ENCODE data around the gene VAT1. TPM values are rescaled to one million over a fixed set of nuclear protein-coding genes. Genes with fewer than 3 reads are reported as not detected.

Gene VAT1
- 290 to 589 TPM (median 567 TPM) in 3 replicates for total RNA-seq
- long read RNA-seq, transcript VAT1-202 (6 exons, 1,069 nt), result minor isoform, 6 of 1,186 reads
- long read RNA-seq, transcript VAT1-201 (6 exons, 2,734 nt), result major isoform, 973 of 1,186 reads
- long read RNA-seq, partial matches to known transcripts, result 21 of 1,186 reads
- long read RNA-seq, other reads (novel, unspliced or antisense), result 182 of 1,186 reads

DNA sequence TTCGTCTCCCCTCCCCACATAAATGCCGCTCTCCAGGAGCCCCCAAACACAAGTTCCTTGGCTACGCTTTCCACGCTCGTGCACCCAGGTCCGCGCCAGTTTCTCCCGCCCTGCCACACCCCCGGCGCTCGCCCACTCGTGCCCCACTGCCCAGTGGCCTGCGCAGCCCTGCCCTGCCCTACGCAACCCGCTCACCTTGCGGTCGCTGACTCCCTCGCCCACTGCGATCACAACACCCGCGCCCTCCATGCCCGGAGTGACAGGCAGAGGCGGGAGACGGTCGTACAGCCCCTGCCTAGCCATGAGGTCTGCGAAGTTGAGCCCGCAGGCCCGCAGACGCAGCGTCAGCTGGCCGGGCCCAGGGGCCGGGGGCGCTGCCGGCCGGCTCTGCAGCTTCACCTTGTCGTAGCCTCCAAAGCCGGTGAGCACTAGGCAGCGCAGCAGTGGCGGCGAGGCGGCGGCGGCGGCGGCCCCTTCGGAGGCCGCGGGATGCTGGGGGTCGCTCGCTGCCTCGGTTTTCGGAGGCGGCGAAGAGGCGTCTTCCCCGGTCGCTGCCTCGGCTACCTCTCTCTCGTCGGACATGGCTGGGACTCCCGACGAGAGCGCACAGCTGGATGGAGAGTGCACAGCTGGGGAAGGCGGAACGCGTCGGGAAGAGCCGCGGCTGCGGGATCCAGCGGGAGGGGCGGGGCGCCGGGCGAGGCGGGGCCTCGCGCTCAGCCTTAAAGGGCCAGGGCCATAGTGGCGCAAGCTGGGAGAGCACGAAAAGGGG lies at the start of gene VAT1:
Gene VAT1, minus strand, starts transcription at position 645 of the 772 bp plus-strand sequence. Its CDS starts 63 bp downstream, at position 582.
- peaks cover 12% of the 10 kb centered on the region for H3K36me3 Mint-ChIP-seq (ENCODE audit: low read depth)
- no peaks in the 10 kb centered on the region for H3K27me3 Mint-ChIP-seq (ENCODE audit: low read depth)
- TF ChIP-seq, protein P1, sequence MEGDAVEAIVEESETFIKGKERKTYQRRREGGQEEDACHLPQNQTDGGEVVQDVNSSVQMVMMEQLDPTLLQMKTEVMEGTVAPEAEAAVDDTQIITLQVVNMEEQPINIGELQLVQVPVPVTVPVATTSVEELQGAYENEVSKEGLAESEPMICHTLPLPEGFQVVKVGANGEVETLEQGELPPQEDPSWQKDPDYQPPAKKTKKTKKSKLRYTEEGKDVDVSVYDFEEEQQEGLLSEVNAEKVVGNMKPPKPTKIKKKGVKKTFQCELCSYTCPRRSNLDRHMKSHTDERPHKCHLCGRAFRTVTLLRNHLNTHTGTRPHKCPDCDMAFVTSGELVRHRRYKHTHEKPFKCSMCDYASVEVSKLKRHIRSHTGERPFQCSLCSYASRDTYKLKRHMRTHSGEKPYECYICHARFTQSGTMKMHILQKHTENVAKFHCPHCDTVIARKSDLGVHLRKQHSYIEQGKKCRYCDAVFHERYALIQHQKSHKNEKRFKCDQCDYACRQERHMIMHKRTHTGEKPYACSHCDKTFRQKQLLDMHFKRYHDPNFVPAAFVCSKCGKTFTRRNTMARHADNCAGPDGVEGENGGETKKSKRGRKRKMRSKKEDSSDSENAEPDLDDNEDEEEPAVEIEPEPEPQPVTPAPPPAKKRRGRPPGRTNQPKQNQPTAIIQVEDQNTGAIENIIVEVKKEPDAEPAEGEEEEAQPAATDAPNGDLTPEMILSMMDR (IDR thresholded peaks at IDR 0.05), result peak; percentile 25
- no peaks in the 10 kb centered on the region for H3K9me3 Mint-ChIP-seq (ENCODE audit: low read depth)
- H3K4me3 Mint-ChIP-seq (ENCODE audit: unreplicated experiment), result peak within 1 kb of the TSS; percentile 93
- H3K27ac Mint-ChIP-seq (ENCODE audit: unreplicated experiment), result peak within 1 kb of the TSS; percentile 98
- peaks cover 36% of the 10 kb centered on the region for H3K4me1 Mint-ChIP-seq (ENCODE audit: low read depth)
- DNase-seq (ENCODE audit: low spot score), result no peak

DNA sequence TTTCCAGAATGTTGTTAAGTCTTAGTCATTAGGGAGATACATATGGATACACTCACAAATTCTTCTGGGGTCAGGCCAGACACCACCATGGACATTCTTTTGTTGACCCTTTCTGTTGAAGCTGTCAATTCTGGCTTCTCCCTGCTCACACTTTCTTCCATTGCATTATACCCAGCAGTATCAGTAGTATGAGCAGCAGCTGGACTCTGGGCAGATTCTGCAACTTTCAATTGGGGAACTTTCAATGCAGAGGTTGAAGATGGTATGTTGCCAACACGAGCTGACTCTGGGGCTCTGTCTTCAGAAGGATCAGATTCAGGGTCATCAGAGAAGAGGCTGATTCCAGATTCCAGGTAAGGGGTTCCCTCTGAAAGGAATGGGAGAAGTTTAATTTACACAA lies 48.7 kb upstream of the VAT1 start:
- Mint-ChIP-seq H3K27me3 (ENCODE audit: low read depth) (no peaks in the 10 kb centered on the region), H3K36me3 (ENCODE audit: low read depth) (no peaks in the 10 kb centered on the region), H3K4me1 (ENCODE audit: low read depth) (no peaks in the 10 kb centered on the region), H3K9me3 (ENCODE audit: low read depth) (no peaks in the 10 kb centered on the region), H3K27ac (ENCODE audit: unreplicated experiment) (no peak overlapping the region), H3K4me3 (ENCODE audit: unreplicated experiment) (no peak overlapping the region)
- TF ChIP-seq, protein P1 (IDR thresholded peaks at IDR 0.05), result no peak
- no peak for DNase-seq (ENCODE audit: low spot score)

- TF ChIP-seq, protein P1 (IDR thresholded peaks at IDR 0.05), result no peak
- no peaks in the 10 kb centered on the region for H3K4me1 Mint-ChIP-seq (ENCODE audit: low read depth)
- H3K9me3 Mint-ChIP-seq (ENCODE audit: low read depth), result no peaks in the 10 kb centered on the region
- H3K27ac Mint-ChIP-seq (ENCODE audit: unreplicated experiment), result no peak overlapping the region
- DNase-seq (ENCODE audit: low spot score), result no peak
- no peak overlapping the region for H3K4me3 Mint-ChIP-seq (ENCODE audit: unreplicated experiment)
- H3K27me3 Mint-ChIP-seq (ENCODE audit: low read depth), result no peaks in the 10 kb centered on the region
- no peaks in the 10 kb centered on the region for H3K36me3 Mint-ChIP-seq (ENCODE audit: low read depth)
Measured at GRCh38 chr17:43070257-43070656, 48.1 kb upstream of the VAT1 start.

DNA sequence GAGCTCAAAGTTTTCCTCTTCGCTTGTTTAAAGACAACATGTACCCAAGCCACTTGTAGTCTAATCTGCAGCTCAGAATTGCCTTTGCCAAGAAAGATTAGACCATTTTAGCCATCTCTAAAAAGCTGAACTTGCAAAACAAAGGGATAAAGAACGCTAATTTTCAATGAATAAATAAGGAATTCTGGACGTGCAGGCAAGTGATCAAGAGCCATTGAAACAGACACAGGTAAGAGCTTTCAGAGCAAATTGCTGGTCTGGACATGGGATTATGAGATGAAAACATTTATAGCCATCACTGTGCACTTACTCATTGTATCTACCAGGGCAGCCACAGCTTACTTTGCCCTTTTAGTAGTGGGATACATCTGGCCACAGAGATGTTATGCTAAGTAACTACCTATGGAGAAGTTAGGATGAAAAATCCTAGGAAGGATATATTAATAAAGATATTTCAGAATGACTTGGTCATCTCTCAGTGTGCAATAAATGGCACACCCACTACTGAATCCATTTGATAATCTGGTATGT lies 47.2 kb upstream of the VAT1 start:
- TF ChIP-seq, protein P1 (IDR thresholded peaks at IDR 0.05), result no peak
- Mint-ChIP-seq H3K27ac (ENCODE audit: unreplicated experiment) (no peak overlapping the region), H3K4me3 (ENCODE audit: unreplicated experiment) (no peak overlapping the region), H3K4me1 (ENCODE audit: low read depth) (no peaks in the 10 kb centered on the region), H3K36me3 (ENCODE audit: low read depth) (no peaks in the 10 kb centered on the region), H3K27me3 (ENCODE audit: low read depth) (no peaks in the 10 kb centered on the region), H3K9me3 (ENCODE audit: low read depth) (no peaks in the 10 kb centered on the region)
- no peak for DNase-seq (ENCODE audit: low spot score)

GRCh38 chr17:43068570-43069367 lies 46.6 kb upstream of the VAT1 start:
- no peak overlapping the region for H3K4me3 Mint-ChIP-seq (ENCODE audit: unreplicated experiment)
- H3K36me3 Mint-ChIP-seq (ENCODE audit: low read depth), result no peaks in the 10 kb centered on the region
- no peaks in the 10 kb centered on the region for H3K9me3 Mint-ChIP-seq (ENCODE audit: low read depth)
- no peak overlapping the region for H3K27ac Mint-ChIP-seq (ENCODE audit: unreplicated experiment)
- H3K4me1 Mint-ChIP-seq (ENCODE audit: low read depth), result no peaks in the 10 kb centered on the region
- no peaks in the 10 kb centered on the region for H3K27me3 Mint-ChIP-seq (ENCODE audit: low read depth)
- DNase-seq (ENCODE audit: low spot score), result no peak
- TF ChIP-seq, protein P1 (IDR thresholded peaks at IDR 0.05), result no peak

Measured in chondrocyte (in vitro differentiated cells).